ENCODE measurements around the gene CHURC1. TPM values are rescaled to one million over a fixed set of nuclear protein-coding genes. Genes with fewer than 3 reads are reported as not detected.
"Not testable (repeated sequence)": the region's sequence is repeated elsewhere in the genome, so short reads cannot be mapped to it uniquely, and the experiment has no call there.

The CHURC1 gene
- total RNA-seq, 4 donors from 2014 or later, result 67.0 to 138 (median 107) TPM

- H3K4me3 ChIP-seq, result no peak overlapping the region
- no peak for DNase-seq (ENCODE audit: extremely low spot score)
- H3K9me3 ChIP-seq, result no peaks in the 10 kb centered on the region
- 80% methylated on average over 1 of the region's 1 CpG for WGBS
- TF ChIP-seq EP300 (IDR thresholded peaks at IDR 0.05) (no peak), POLR2AphosphoS5 (IDR thresholded peaks at IDR 0.05) (no peak), CTCF (IDR thresholded peaks at IDR 0.05) (no peak), POLR2A (IDR thresholded peaks at IDR 0.05; ENCODE audit: low read depth) (no peak)
- no peaks in the 10 kb centered on the region for H3K4me1 ChIP-seq
- no peaks in the 10 kb centered on the region for H3K36me3 ChIP-seq
- H3K27me3 ChIP-seq, result peaks cover 0 to 9% (median 0%) of the 10 kb centered on the region in 4 donors
- H3K27ac ChIP-seq (replicated peaks in 1 of 4), result no peak overlapping the region
- intact Hi-C loops (cut with DNase I), result loop anchor here (10.0 kb wide), 1 partner anchor 235 kb away; no protein-coding TSS in a partner anchor
Observed at GRCh38 chr14:64899958-64900357, 14.3 kb upstream of the CHURC1 start.

DNA sequence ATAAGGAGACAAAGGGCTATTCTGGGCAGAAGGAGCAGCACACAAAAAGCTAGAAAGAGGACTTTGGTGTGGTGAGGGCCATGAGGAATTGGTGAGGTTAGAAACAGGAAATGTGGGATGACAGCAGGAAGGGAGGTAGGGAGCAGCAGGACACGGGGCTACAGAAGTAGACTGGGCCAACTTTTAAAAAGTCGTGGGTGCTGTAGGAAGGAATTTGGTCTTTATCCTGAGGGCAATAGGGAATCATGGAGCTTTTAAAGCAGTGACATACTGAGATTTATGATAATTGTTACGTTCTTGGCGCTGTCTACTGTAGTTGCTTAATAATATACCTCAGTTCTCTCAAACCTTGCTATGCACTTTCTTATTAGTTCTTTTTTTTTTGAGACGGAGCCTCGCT, 8.2 kb upstream of the CHURC1 start:
- Histone ChIP-seq H3K36me3 (no peaks in the 10 kb centered on the region), H3K27ac (replicated peaks in 1 of 4) (no peak overlapping the region), H3K9me3 (no peaks in the 10 kb centered on the region), H3K4me1 (no peaks in the 10 kb centered on the region), H3K4me3 (no peak overlapping the region), H3K27me3 (peaks cover 0 to 3% (median 0%) of the 10 kb centered on the region in 4 donors)
- no peak for DNase-seq (ENCODE audit: extremely low spot score)
- TF ChIP-seq POLR2AphosphoS5 (IDR thresholded peaks at IDR 0.05) (no peak), EP300 (IDR thresholded peaks at IDR 0.05) (no peak), CTCF (IDR thresholded peaks at IDR 0.05) (no peak), POLR2A (IDR thresholded peaks at IDR 0.05; ENCODE audit: low read depth) (no peak)
- intact Hi-C loops (cut with DNase I), result loop anchor here (10.0 kb wide), 1 partner anchor 241 kb away; no protein-coding TSS in a partner anchor
- WGBS, result 71% methylated on average over 6 of the region's 6 CpGs

DNA sequence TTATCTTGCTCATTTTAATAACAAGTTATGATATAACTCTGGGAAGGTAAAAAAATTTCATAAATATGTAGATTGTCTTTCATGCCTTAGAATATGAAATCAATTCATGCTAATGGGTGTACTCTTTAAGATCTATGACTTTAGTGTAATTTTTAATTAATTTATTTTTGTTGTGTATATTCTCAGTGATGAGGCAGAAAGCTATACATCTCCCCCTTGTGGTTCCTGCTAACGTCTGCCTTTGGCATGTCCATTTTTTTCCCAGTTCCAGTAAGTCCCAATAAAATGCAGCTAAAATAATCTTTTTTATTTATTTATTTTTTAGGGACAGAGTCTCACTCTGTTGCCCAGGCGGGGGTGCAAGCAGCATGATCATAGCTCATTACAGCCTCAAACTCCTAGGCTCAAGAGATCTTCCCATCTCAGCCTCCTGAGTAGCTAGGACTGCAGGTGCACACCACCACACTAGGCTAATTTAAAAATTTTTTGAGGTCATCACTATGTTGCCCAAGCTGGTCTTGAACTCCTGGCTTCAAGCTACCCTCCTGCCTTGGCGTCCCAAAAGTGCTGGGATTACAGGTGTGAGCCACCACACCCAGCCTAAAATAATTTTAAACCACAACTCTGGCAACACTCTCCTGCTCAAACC, 3.3 kb upstream of the CHURC1 start:
- no peak overlapping the region for H3K27ac ChIP-seq (replicated peaks in 1 of 4)
- H3K36me3 ChIP-seq, result no peaks in the 10 kb centered on the region
- no peak overlapping the region for H3K4me3 ChIP-seq
- H3K9me3 ChIP-seq, result no peaks in the 10 kb centered on the region
- whole genome bisulfite sequencing, result 23% methylated on average over 3 of the region's 3 CpGs
- peak; percentile 8 to 53 (median 30) for TF ChIP-seq CTCF (IDR thresholded peaks at IDR 0.05)
- TF ChIP-seq POLR2A (IDR thresholded peaks at IDR 0.05; ENCODE audit: low read depth), result no peak
- DNase-seq (ENCODE audit: extremely low spot score), result no peak
- peaks cover 11 to 17% (median 17%) of the 10 kb centered on the region in 4 donors for H3K4me1 ChIP-seq
- intact Hi-C loops (cut with DNase I), result no loop called here
- H3K27me3 ChIP-seq, result no peaks in the 10 kb centered on the region

DNA sequence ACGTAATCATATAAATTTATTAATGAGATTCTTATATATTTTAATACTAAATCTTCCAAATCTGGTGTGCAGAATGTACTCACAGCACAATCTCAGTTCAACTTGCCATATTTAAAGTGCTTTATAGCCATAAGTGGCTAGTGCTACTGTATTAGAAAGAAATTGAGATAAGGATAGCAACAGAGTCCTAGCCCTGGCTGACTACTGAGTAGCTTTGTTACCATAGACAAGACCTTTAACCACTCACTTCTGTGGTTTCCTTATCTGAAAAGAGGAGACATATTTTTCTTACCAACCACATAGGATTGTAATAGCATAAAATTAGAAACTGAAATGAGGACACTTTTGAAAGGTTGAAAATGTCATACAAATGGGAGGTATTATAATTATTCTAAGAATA, 2.0 kb upstream of the CHURC1 start:
- H3K27me3 ChIP-seq, result no peaks in the 10 kb centered on the region
- H3K27ac ChIP-seq (replicated peaks in 1 of 4), result no peak overlapping the region
- no peak for TF ChIP-seq POLR2AphosphoS5 (IDR thresholded peaks at IDR 0.05)
- TF ChIP-seq POLR2A (IDR thresholded peaks at IDR 0.05; ENCODE audit: low read depth), result no peak
- no peak for TF ChIP-seq EP300 (IDR thresholded peaks at IDR 0.05)
- no peak for TF ChIP-seq CTCF (IDR thresholded peaks at IDR 0.05)
- 87% methylated on average over 1 of the region's 1 CpG for WGBS
- intact Hi-C loops (cut with DNase I), result no loop called here
- peaks cover 0 to 3% (median 0%) of the 10 kb centered on the region in 4 donors for H3K36me3 ChIP-seq
- H3K4me1 ChIP-seq, result peaks cover 12 to 30% (median 29%) of the 10 kb centered on the region in 4 donors
- DNase-seq (ENCODE audit: extremely low spot score), result no peak
- H3K4me3 ChIP-seq, result no peak overlapping the region
- no peaks in the 10 kb centered on the region for H3K9me3 ChIP-seq

- H3K36me3 ChIP-seq; H3K9me3 ChIP-seq; DNase-seq (ENCODE audit: extremely low spot score); intact Hi-C loops (cut with DNase I); H3K27me3 ChIP-seq: not testable (repeated sequence)
- peak overlapping the region; percentile 93 to 96 (median 95) for H3K27ac ChIP-seq (replicated peaks in 1 of 4)
- H3K4me1 ChIP-seq, result peaks cover 20 to 42% (median 40%) of the 10 kb centered on the region in 4 donors
- 76% methylated on average over 5 of the region's 5 CpGs for WGBS
- H3K4me3 ChIP-seq, result peak overlapping the region; percentile 88 to 99 (median 90)
Observed at GRCh38 chr14:64913477-64913876, 778 bp upstream of the CHURC1 start.

Measured in esophagus muscularis mucosa (tissue), 4 donors.